ENCODE measurements around the gene DCAF6.

DCAF6 gene

DNA sequence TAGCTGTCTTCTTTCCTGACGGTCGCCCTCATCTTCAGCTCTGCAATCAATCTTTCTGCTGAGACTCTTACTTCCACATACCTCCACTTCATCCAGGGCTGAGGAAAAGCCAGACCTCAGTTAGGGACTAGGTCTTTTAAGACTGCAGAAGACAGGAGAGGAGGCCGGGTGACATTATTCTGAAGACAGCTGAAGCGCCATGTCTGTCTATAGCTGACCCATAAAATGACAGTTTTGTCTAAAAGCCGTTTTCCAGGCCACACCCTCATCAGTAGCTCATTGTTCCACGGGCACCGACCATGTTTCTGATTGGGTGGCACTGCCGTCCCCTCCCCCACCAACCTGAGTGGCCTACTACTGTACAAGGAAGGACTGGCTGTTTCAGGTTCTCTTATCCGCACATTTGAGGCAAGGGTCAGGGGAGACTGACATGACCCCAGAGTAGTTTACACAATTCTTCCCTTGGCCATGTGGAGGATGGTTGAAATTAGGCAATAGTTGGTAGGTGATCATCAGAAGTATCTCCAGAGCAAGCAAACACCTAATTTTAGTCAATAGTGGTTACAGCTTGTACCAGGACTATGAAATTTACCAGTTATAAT is 22.5 kb upstream of the DCAF6 start, which contains the start of gene ADCY10:
Gene ADCY10, minus strand, starts transcription at position 240 of the 602 bp plus-strand sequence. CDS start 8,994 bp downstream, outside the sequence.
- TF ChIP-seq, protein P1, sequence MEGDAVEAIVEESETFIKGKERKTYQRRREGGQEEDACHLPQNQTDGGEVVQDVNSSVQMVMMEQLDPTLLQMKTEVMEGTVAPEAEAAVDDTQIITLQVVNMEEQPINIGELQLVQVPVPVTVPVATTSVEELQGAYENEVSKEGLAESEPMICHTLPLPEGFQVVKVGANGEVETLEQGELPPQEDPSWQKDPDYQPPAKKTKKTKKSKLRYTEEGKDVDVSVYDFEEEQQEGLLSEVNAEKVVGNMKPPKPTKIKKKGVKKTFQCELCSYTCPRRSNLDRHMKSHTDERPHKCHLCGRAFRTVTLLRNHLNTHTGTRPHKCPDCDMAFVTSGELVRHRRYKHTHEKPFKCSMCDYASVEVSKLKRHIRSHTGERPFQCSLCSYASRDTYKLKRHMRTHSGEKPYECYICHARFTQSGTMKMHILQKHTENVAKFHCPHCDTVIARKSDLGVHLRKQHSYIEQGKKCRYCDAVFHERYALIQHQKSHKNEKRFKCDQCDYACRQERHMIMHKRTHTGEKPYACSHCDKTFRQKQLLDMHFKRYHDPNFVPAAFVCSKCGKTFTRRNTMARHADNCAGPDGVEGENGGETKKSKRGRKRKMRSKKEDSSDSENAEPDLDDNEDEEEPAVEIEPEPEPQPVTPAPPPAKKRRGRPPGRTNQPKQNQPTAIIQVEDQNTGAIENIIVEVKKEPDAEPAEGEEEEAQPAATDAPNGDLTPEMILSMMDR (conservative IDR thresholded peaks at IDR 0.05; ENCODE audit: low read depth, low read length) = no peak
- no peak for DNase-seq (ENCODE audit: low read depth)
- H3K4me3 ChIP-seq (ENCODE audit: low read length) = no peak within 1 kb of the TSS

DNA sequence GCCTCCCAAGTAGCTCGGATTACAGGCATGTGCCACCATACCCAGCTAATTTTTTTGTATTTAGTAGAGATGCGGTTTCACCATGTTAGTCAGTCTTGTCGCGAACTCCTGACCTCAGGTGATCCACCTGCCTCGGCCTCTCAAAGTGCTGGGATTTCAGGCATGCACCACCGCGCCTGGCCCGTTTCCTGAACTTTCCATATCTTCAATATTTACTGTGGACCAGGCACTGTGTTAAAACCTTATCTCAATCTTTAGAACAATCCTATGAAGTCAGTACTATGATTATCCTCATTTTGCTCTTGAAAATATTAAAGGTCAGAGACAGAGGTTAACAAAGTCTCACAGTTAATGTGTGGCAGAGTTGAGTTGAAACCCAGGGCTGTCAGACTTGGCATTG is 20.9 kb upstream of the DCAF6 start:
- TF ChIP-seq, protein P1 (conservative IDR thresholded peaks at IDR 0.05; ENCODE audit: low read depth, low read length) = no peak
- no peak overlapping the region for H3K4me3 ChIP-seq (ENCODE audit: low read length)
- no peak for DNase-seq (ENCODE audit: low read depth)

DNA sequence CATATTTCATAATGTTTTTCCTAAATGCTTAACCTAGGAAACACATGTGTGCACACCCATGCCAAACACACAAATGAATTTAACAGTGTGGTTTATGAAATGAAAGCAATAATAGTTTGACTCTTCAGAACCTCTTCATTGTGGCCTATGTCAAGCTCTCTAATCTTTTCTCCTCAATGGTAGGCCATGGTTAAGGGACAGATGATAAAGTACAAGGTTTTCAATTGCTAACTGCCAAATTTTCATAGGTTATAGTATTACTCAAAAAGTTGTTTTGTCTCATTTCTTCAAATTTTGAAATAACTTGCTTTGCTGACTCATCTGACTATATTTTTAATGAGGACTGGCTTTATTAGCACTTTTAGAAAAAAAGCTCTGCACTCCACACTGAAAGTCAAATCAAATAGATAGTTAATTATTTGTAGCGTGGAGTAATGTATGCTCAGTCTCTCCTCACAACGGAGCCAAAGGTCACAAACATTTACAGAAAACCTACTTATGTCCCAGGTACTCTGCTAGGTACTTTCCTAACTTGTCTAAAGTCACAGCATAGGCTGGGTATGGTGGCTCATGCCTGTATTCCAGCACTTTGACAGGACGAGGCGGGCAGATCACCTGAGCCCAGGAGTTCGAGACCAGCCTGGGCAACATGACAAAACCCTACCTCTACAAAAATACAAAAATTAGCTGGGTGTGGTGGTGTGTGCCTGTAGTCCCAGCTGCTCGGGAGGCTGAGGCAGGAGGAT is 19.5 kb upstream of the DCAF6 start:
- DNase-seq (ENCODE audit: low read depth) = no peak
- TF ChIP-seq, protein P1 (conservative IDR thresholded peaks at IDR 0.05; ENCODE audit: low read depth, low read length) = no peak
- H3K4me3 ChIP-seq (ENCODE audit: low read length) = no peak overlapping the region

DNA sequence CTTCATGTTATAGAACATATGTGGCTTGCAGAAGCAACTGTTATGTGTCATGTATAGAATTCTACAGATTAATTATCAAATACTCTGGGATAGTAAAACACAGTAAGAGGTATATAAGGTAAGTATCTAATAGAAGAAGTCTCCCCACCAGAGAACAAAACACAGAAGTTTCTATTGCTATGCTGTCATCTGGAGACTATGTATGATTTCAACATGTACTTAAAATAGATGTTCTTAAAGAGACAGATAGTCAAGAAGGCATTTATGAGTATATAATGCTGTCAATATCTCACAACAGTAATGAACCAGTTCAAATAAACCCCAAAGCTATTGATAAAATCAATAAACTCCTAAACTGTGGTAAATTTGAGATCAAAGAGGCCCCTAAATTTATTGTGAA is 14.5 kb upstream of the DCAF6 start:
- TF ChIP-seq, protein P1 (conservative IDR thresholded peaks at IDR 0.05; ENCODE audit: low read depth, low read length) = no peak
- H3K4me3 ChIP-seq (ENCODE audit: low read length) = no peak overlapping the region
- DNase-seq (ENCODE audit: low read depth) = no peak

DNA sequence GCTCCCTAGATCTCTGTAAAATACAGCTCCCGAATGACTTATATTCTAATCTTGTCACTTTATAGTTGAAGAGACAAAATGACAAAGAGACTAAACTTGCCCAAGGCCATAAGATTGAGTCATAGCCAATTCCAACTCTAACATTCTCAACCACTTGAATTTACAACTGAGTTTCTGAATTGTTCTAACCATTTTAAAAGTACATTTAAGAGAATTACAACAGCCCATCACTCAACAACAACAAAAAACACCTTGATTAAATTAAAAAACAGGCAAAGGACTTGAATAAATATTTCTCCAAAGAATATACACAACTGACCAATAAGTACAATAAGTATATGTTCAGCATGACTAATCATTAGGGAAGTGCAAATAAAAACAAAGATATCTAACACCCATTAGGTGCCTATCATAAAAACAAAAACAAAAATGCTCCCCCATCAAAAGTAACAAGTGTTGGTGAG is 13.8 kb upstream of the DCAF6 start:
- DNase-seq (ENCODE audit: low read depth) = no peak
- TF ChIP-seq, protein P1 (conservative IDR thresholded peaks at IDR 0.05; ENCODE audit: low read depth, low read length) = no peak
- H3K4me3 ChIP-seq (ENCODE audit: low read length) = no peak overlapping the region

DNA sequence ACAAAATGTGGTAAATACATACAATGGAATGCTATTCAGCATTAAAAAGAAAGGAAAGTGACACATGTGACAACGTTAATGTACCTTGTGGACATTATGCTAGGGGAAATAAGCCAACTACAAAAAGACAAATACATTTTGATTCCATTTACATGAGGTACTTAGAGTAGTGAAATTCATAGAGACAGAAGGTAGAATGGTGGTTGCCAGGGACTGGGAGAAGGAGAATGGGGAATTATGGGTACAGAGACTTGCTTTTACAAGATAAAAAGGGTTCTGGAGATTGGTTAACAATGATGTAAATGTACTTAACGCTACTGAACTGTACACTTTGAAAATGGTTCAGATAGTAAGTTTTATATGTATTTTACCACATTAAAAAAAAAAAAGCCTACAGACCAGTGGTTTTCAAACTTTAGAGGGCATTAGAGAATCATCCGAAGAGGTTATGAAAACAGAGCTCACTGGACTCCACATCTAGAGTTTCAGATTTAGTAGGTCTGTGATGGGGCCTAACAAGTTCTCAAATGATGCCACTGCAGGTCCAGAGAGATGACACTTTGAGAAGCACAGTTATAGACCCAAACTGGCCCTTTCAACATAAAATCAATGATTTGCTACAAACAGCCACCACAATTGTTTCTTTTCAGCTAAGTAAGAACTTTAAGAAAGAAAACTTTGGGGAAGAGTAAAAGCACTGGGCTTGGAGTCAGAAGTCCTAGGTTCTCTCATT is 13.0 kb upstream of the DCAF6 start:
- H3K4me3 ChIP-seq (ENCODE audit: low read length) = no peak overlapping the region
- no peak for DNase-seq (ENCODE audit: low read depth)
- TF ChIP-seq, protein P1 (conservative IDR thresholded peaks at IDR 0.05; ENCODE audit: low read depth, low read length) = no peak
